ENCODE measurements around the gene IQCH.

Gene IQCH

DNA sequence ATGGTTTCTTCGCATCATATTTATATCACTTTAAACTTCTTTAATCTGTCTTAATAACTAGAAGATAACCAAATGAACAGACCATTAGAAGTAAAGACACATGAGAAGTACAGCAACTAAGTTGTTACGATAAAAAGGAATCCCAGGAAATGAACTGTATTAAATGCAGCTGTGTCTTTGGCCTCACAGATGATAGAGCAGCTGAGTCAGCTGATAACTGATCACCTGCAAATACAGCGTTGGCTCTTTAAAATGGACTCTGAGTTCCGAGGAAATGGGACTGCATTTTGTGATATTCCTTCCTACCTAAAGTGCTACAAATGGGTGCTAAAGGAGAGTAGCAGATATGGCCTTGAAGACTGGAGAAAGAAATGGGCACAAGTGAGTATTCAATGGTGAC lies 145.3 kb downstream of the IQCH start:
- Mint-ChIP-seq H3K36me3 (ENCODE audit: insufficient read depth) (no peaks in the 10 kb centered on the region), H3K27me3 (no peaks in the 10 kb centered on the region), H3K4me1 (no peaks in the 10 kb centered on the region), H3K27ac (ENCODE audit: low read depth) (no peak overlapping the region), H3K4me3 (no peak overlapping the region), H3K9me3 (no peaks in the 10 kb centered on the region)
- DNase-seq (ENCODE audit: low spot score in 2 of 2) = no peak
- ATAC-seq (replicated peaks; ENCODE audit: extremely low read depth, poor library complexity, severe bottlenecking) = no peak

DNA sequence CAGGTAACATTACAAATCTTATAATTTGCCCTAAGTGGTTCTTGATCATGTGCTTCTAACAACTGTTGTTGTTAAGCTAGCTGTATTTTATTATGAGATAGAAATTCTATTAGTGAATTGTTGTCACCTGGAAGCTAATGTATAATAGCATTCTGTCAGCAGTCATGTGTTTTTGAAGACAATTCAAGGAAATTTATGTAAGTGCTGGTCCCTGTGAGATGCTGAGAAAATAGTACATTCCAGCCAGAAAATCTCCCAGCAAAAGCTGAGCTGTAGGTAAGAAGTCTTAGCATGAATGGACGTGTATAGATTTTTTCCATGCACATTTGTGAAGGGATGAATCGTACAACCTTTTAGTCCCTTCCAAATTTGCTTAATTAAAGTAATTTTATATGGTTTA lies 146.3 kb downstream of the IQCH start:
- Mint-ChIP-seq H3K27ac (ENCODE audit: low read depth) (no peak overlapping the region), H3K9me3 (no peaks in the 10 kb centered on the region), H3K27me3 (no peaks in the 10 kb centered on the region), H3K36me3 (ENCODE audit: insufficient read depth) (no peaks in the 10 kb centered on the region), H3K4me1 (no peaks in the 10 kb centered on the region), H3K4me3 (no peak overlapping the region)
- DNase-seq (ENCODE audit: low spot score in 2 of 2) (no peak), ATAC-seq (replicated peaks; ENCODE audit: extremely low read depth, poor library complexity, severe bottlenecking) (no peak)

DNA sequence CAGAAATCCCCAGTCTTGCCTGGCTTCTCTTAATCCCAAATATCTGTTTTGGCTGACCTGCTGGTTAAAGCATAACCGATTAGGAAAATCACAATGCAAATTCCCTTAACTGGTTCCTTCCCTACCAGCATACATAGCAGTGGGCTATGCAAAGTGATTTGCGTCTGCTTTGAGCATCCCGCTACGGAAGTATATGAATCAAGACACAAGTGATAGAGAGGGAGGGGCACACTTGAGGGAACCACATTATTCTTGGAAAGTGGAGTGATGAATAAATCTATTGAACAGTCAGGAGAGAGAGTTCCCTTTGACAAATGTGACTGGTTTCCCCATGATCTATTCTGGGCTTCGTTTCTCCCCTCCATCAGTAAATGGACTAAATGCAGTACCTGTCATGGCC lies 146.8 kb downstream of the IQCH start:
- Mint-ChIP-seq H3K4me3 (no peak overlapping the region), H3K4me1 (no peaks in the 10 kb centered on the region), H3K27me3 (no peaks in the 10 kb centered on the region), H3K9me3 (no peaks in the 10 kb centered on the region), H3K27ac (ENCODE audit: low read depth) (no peak overlapping the region), H3K36me3 (ENCODE audit: insufficient read depth) (no peaks in the 10 kb centered on the region)
- ATAC-seq (replicated peaks; ENCODE audit: extremely low read depth, poor library complexity, severe bottlenecking) (no peak), DNase-seq (ENCODE audit: low spot score in 2 of 2) (no peak)

DNA sequence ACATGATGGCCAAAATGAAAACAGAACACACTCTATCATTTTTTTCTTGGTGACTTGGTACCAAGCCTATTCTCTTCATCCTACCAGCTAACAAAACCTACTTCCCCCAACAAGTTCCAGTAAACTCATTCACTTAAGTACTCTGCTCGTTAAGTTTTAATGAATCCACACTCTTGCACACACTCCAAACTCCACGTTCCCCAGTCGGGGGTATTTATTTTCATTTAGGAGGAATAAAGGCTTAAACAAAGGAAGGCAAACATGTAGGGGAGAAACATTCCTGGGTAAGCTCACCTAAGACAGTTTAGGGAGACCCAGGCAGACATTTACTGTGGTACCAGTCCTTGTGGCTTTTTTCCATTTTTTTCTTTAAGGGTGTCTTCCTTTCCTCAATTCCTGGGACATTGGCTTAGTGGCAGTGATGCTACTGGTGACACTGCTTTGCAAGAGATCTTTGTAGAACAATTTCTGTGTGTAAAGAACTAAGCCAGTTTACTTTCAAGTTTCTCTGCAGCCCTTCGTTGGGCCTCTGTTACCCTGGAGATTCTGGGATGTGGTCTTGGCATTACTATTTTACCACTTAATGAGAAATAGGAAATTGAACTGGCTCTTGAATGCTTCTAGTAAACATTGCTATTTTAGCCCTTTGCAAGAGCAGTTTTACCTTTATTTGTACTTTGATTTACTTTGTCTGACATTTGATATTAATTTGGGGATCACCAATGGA lies 149.0 kb downstream of the IQCH start:
- Mint-ChIP-seq H3K27me3 (no peaks in the 10 kb centered on the region), H3K9me3 (no peaks in the 10 kb centered on the region), H3K36me3 (ENCODE audit: insufficient read depth) (no peaks in the 10 kb centered on the region), H3K4me1 (no peaks in the 10 kb centered on the region), H3K4me3 (no peak overlapping the region), H3K27ac (ENCODE audit: low read depth) (no peak overlapping the region)
- ATAC-seq (replicated peaks; ENCODE audit: extremely low read depth, poor library complexity, severe bottlenecking) (no peak), DNase-seq (ENCODE audit: low spot score in 2 of 2) (no peak)

DNA sequence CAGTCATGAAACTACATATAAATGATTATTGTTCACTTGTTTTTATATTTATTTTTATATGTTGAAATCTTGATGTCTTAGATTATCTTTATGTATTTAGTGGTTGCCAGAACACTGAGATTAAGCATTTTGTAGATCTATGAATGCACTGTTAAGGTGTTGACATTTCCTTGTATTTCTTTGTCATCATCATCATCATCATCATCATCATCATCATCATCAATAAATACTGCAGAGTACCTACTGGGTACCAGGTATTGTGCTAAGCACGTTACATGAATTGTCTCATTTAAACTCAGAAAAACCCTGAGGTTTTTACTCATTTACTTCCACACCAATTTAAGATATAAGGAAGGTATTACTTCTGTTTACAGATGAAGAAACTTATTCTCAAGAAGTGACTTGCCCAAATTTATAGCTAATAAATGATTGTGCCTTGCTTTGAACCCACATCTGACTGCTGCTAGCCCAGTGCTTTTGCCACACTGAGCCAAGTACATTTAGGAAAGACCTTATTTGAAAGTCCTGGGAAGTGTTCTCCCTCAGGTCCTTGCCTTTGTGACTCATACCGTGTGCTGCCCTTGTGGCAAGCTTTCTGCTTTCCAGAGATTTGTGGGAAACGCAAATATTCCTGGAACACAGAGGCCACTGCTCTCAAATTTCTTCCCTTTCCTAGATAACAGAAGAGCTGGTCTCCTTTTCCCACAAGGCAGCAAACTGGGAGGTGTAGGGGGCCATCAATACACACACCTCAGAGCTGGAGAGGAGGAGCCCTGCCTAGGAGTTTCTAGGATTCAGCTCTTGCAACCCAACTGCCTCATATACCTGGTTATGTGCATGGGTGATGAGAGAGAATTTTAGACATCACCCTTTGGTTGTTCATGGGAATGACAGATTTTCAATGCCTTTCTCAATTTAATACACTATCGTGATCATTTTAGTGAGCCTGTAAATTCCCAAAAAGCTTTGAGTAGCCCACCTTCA lies 150.9 kb downstream of the IQCH start:
- no peak overlapping the region for H3K27ac Mint-ChIP-seq (ENCODE audit: low read depth)
- H3K4me3 Mint-ChIP-seq = no peak overlapping the region
- peaks cover 3% of the 10 kb centered on the region for H3K36me3 Mint-ChIP-seq (ENCODE audit: insufficient read depth)
- DNase-seq (ENCODE audit: low spot score in 2 of 2) = no peak
- H3K9me3 Mint-ChIP-seq = no peaks in the 10 kb centered on the region
- ATAC-seq (replicated peaks; ENCODE audit: extremely low read depth, poor library complexity, severe bottlenecking) = no peak
- no peaks in the 10 kb centered on the region for H3K4me1 Mint-ChIP-seq
- no peaks in the 10 kb centered on the region for H3K27me3 Mint-ChIP-seq

DNA sequence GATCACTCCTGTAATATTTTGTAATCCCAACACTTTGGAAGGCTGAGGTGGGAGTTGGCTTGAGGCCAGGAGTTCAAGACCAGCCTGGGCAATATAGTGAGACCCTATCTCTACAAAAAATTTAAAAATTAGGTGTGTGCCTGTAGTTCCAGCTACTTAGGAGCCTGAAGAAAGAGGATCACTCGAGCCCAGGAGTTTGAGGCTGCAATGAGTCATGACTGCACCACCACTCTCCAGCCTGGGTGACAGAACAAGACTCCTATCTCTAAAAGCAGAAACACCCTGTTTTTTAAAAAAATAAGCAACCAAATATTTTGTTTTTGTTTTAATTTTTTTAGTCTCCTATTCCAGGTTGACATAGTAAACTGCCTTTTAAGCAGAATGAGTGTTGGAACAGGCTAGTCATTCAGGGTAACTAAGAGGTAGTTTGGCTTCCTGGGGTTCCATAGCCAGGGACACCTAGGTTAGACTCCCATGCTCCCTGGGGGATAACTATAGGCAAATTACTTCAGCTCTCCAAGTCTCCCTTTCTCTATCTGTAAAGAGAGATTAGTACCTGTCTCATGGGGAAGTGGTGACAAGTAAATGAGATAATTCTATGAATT lies 151.8 kb downstream of the IQCH start:
- no peak for DNase-seq (ENCODE audit: low spot score in 2 of 2)
- H3K4me1 Mint-ChIP-seq = no peaks in the 10 kb centered on the region
- no peaks in the 10 kb centered on the region for H3K9me3 Mint-ChIP-seq
- peaks cover 5% of the 10 kb centered on the region for H3K36me3 Mint-ChIP-seq (ENCODE audit: insufficient read depth)
- ATAC-seq (replicated peaks; ENCODE audit: extremely low read depth, poor library complexity, severe bottlenecking) = no peak
- H3K27ac Mint-ChIP-seq (ENCODE audit: low read depth) = no peak overlapping the region
- H3K4me3 Mint-ChIP-seq = no peak overlapping the region
- H3K27me3 Mint-ChIP-seq = no peaks in the 10 kb centered on the region

DNA sequence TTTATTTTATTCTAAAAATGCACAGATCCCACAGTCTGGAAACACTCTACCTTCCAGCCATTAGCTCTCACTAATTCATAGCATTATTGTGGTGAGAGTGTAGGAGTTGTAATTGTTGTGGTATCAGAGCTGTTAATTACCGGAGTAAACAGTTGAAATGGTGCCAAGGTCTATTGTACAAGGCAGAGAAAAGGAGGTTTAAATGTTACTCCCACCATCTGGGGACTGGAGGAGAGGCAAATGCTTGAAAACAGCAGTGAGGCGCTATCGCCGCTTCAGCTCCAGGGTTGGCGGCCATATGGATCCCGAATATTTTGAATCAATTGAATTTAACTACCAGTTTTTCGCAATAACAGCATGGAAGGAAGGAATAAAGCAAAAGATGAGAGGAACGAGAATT lies 153.2 kb downstream of the IQCH start:
- Mint-ChIP-seq H3K27ac (ENCODE audit: low read depth) (no peak overlapping the region), H3K27me3 (no peaks in the 10 kb centered on the region), H3K4me1 (no peaks in the 10 kb centered on the region), H3K4me3 (no peak overlapping the region), H3K36me3 (ENCODE audit: insufficient read depth) (peaks cover 5% of the 10 kb centered on the region), H3K9me3 (no peaks in the 10 kb centered on the region)
- DNase-seq (ENCODE audit: low spot score in 2 of 2) (no peak), ATAC-seq (replicated peaks; ENCODE audit: extremely low read depth, poor library complexity, severe bottlenecking) (no peak)

DNA sequence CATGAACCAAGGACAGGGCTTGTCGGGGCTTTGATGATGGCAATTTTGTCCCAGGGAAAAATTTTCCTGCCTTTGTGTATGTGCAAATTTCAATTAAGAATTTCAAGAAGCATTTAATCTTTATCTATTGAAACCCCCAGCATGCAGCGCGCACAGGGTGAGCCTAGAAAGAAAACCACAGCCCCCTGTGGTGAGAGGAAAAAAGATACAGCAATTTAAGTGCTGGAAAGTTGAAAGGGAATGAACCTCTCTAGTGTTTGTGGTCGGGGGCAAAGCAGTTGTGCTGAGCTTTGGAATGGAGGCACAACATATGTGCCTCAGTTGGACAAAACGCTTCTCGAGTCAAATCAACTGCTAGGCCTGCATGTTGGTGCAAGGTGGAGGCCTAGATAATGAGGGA lies 154.6 kb downstream of the IQCH start:
- Mint-ChIP-seq H3K9me3 (no peaks in the 10 kb centered on the region), H3K4me1 (no peaks in the 10 kb centered on the region), H3K27me3 (no peaks in the 10 kb centered on the region), H3K36me3 (ENCODE audit: insufficient read depth) (peaks cover 5% of the 10 kb centered on the region), H3K27ac (ENCODE audit: low read depth) (no peak overlapping the region), H3K4me3 (no peak overlapping the region)
- no peak for DNase-seq (ENCODE audit: low spot score in 2 of 2)
- ATAC-seq (replicated peaks; ENCODE audit: extremely low read depth, poor library complexity, severe bottlenecking) = no peak

DNA sequence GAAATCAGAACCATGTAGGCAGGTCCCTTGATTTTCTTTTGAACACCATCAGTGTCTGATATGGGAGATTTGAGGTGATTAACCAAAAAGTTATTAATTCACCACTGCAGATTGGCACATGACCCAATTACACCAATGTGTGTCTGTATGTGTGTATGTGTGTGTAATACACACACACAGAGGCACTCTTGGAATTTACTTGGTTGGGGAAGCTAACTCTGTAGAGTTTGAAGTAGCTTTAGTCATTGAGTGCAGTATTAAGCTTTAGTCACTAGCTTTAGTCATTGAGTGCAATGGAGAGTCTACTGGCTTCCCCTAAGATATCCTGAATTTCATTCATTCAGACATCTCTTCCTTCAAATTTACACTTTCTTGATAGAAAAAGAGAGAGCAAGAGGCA lies 156.9 kb downstream of the IQCH start:
- H3K4me3 Mint-ChIP-seq = no peak overlapping the region
- peaks cover 5% of the 10 kb centered on the region for H3K36me3 Mint-ChIP-seq (ENCODE audit: insufficient read depth)
- no peaks in the 10 kb centered on the region for H3K27me3 Mint-ChIP-seq
- ATAC-seq (replicated peaks; ENCODE audit: extremely low read depth, poor library complexity, severe bottlenecking) = no peak
- H3K4me1 Mint-ChIP-seq = no peaks in the 10 kb centered on the region
- H3K9me3 Mint-ChIP-seq = no peaks in the 10 kb centered on the region
- no peak overlapping the region for H3K27ac Mint-ChIP-seq (ENCODE audit: low read depth)
- no peak for DNase-seq (ENCODE audit: low spot score in 2 of 2)

DNA sequence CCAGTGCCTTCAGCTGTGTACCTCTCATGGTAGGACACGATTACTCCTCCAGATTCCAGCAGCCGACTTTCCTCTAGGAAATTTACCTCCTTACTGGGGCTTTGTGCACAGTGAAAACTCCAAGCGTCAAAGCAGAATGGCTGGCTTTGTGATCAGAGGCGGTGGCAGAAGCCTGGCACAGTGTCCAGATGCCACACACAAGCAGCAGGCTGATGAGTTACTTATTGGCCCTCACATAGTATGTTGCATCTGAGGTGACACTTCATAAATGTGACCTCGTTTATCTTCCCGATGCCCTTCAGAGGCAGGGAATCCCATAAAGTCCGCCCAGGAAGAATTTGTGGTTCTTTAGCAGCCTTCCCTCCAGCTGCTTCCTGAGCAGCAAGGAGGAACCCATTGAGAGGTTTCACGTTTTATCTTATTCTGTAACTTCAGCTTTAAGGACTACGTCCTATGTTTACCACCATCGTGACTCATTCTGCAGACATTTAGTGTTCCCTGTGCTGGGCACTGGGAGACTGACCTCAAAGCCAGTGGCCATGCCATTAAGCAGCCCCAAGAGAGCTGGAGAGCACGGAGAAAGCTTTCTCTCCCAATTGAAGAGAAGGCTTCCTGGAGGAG lies 159.3 kb downstream of the IQCH start:
- H3K4me1 Mint-ChIP-seq = no peaks in the 10 kb centered on the region
- ATAC-seq (replicated peaks; ENCODE audit: extremely low read depth, poor library complexity, severe bottlenecking) = no peak
- H3K36me3 Mint-ChIP-seq (ENCODE audit: insufficient read depth) = peaks cover 5% of the 10 kb centered on the region
- no peaks in the 10 kb centered on the region for H3K27me3 Mint-ChIP-seq
- H3K27ac Mint-ChIP-seq (ENCODE audit: low read depth) = no peak overlapping the region
- H3K9me3 Mint-ChIP-seq = no peaks in the 10 kb centered on the region
- no peak overlapping the region for H3K4me3 Mint-ChIP-seq
- no peak for DNase-seq (ENCODE audit: low spot score in 2 of 2)

DNA sequence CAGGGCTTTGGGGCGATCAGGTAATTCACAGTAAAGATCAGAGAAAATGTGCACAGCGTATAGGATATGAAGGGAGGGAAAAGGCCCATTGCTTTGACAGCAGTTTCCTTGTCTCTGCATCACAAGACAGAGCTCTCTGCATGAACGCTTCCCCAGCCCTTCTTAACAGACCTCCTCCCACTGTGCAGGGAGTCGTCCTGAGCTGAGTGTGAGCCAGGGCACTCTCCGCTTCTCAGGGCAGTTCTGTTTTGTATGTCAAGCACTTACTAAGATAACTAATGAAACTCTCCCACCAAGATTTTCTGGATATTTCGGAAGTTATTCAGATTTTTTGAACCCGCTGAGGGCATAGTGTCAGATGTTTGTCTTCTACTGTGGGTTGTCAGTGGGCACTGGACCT lies 160.6 kb downstream of the IQCH start:
- H3K9me3 Mint-ChIP-seq = no peaks in the 10 kb centered on the region
- ATAC-seq (replicated peaks; ENCODE audit: extremely low read depth, poor library complexity, severe bottlenecking) (no peak), DNase-seq (ENCODE audit: low spot score in 2 of 2) (no peak)
- H3K4me3 Mint-ChIP-seq = no peak overlapping the region
- no peaks in the 10 kb centered on the region for H3K4me1 Mint-ChIP-seq
- no peak overlapping the region for H3K27ac Mint-ChIP-seq (ENCODE audit: low read depth)
- H3K36me3 Mint-ChIP-seq (ENCODE audit: insufficient read depth) = peaks cover 3% of the 10 kb centered on the region
- H3K27me3 Mint-ChIP-seq = no peaks in the 10 kb centered on the region

DNA sequence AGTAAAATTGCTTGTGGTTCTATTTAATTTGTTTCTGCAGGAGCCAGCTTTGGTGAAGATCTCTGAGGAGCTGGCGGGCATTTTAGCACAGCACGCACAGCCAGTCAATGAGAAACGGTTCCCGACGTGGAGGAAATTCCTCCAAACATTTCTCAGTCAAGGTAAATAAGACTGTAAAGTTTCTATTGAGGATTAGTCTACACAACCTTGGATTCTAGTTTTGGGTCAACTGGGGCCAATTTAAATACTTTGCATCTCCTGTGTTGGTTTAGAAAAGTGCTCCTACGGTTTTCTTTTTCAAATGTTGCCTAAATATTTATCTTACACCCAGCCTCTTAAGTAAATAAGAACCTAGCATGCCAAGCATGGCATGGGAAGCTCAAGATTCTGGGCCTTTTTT lies 162.3 kb downstream of the IQCH start:
- Mint-ChIP-seq H3K27ac (ENCODE audit: low read depth) (no peak overlapping the region), H3K27me3 (no peaks in the 10 kb centered on the region)

More for the DNA sequence above, 162.3 kb downstream of the IQCH start:
- no peak for DNase-seq (ENCODE audit: low spot score in 2 of 2)
- H3K36me3 Mint-ChIP-seq (ENCODE audit: insufficient read depth) = no peaks in the 10 kb centered on the region
- H3K9me3 Mint-ChIP-seq = no peaks in the 10 kb centered on the region
- ATAC-seq (replicated peaks; ENCODE audit: extremely low read depth, poor library complexity, severe bottlenecking) = no peak
- no peak overlapping the region for H3K4me3 Mint-ChIP-seq
- no peaks in the 10 kb centered on the region for H3K4me1 Mint-ChIP-seq

Measured in central memory CD8-positive, alpha-beta T cell (primary cell).